GM19238 (cell line): Measurements from ENCODE around the gene SSU72.
"Not testable (repeated sequence)": the region's sequence is repeated elsewhere in the genome, so short reads cannot be mapped to it uniquely, and the experiment has no call there.

ENCODE experiments used
- DNase-seq: peaks from one replicate; pipeline ENCODE4 v3.0.0; 2011; ENCODE audit warnings: low spot score; ENCODE audit not compliant: insufficient read length

SSU72 gene

GRCh38 chr1:1508775-1509464 lies 65.7 kb downstream of the SSU72 start:
- not testable (repeated sequence) for DNase-seq

DNA sequence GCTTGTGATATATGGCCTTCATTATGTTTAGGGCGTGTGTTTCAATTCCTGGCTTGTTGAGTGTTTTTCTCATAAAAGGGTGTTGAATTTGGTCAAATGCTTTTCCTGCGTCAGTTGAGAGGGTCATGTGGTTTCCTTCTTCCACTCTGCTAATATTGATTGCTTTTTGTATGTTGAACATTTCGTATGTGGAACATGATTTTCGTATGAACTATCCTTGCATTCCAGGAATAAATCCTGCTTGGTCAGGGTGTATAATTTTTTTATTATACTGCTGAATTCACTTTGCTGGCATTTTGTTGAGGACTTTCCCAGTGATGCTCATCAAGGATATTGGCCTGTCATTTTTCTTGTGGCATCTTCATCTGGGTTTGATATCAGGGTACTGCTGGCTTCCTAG lies 67.4 kb downstream of the SSU72 start:
- DNase-seq: no peak

GRCh38 chr1:1505801-1506200 lies 68.9 kb downstream of the SSU72 start:
- not testable (repeated sequence) for DNase-seq

DNA sequence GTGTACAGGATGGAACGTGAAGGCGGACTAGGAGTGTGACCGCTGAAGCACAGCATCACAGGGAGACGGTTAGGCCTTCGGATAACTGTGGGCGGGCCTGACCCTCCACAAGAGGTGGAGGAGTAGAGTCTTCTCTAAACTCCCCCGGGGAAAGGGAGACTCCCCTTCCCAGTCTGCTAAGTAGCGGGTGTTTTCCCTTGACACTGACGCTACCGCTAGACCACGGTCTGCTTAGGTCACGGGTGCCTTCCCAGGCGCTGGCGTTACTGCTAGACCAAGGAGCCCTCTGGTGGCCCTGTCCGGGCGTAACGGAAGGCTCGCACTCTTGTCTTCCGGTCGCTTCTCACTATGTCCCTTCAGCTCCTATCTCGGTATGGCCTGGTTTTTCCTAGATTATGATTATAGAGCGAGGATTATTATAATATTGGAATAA lies 69.3 kb downstream of the SSU72 start:
- not testable (repeated sequence) for DNase-seq

DNA sequence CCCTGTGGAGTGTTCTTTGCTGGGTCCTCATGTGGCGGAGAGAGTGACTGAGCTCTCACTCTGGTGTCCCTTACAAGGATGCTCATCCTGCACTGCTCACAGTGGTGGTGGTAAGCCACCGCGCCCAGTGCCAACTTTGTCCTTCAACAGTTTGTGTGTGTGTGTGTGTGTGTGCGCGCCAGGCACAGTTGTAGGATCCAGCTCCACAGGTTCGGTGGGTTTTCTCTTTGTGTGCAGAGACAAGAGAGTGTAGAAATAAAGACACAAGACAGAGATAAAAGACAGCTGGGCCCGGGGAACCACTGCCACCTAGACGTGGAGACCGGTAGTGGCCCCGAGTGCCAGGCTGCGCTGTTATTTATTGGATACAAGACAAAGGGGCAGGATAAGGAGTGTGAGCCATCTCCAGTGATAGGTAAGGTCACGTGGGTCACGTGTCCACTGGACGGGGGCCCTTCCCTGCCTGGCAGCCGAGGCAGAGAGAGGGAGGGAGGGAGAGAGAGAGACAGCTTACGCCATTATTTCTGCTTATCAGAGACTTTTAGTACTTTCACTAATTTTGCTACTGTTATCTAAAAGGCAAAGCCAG lies 69.8 kb downstream of the SSU72 start:
- DNase-seq: not testable (repeated sequence)

DNA sequence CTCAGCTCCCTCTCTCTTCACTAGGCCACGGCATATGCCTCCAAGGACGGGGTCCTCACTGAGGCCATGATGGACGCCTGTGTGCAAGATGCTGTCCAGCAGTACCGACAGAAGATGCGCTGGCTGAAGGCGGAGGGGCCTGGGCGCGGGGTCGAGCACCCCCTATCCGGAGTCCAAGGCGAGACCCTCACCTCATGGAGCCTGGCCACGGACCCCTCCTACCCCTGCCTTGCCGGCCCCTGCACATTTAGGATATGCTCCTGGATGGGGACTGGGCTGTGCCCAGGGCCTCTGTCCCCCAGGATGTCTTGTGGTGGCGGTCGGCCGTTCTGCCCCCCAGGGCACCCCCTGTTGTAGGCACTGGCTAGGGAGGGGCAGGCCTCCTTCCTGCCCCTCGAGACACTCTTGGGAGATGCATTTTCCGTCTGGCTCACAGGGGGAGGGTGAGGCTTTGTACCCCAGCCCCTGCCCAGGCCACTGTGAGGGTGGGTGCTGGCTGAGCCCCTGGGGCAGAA lies 79.1 kb downstream of the SSU72 start:
- DNase-seq: not testable (repeated sequence)

- not testable (repeated sequence) for DNase-seq
These were observed 80.4 kb downstream of the SSU72 start for GRCh38 chr1:1494311-1494710.
